HG02870 (cell line): ENCODE data around the gene NCR3LG1.
"Not testable (repeated sequence)": the region's sequence is repeated elsewhere in the genome, so short reads cannot be mapped to it uniquely, and the experiment has no call there.

ENCODE experiments used
- ATAC-seq: cut with Tn5 transposase; IDR thresholded peaks from one replicate; pipeline ENCODE4 v1.9.1; 2021; ENCODE audit warnings: mild to moderate bottlenecking, moderate library complexity; ENCODE audit not compliant: unreplicated experiment

The NCR3LG1 gene

GRCh38 chr11:17408641-17409040 lies 57.0 kb downstream of the NCR3LG1 start:
- ATAC-seq: no peak

GRCh38 chr11:17410606-17411379 lies 59.2 kb downstream of the NCR3LG1 start:
- no peak for ATAC-seq

- no peak for ATAC-seq
Measured at GRCh38 chr11:17411418-17411817, 59.8 kb downstream of the NCR3LG1 start.

GRCh38 chr11:17412488-17413180 lies 61.0 kb downstream of the NCR3LG1 start:
- ATAC-seq: no peak

GRCh38 chr11:17413414-17414316 lies 62.1 kb downstream of the NCR3LG1 start:
- ATAC-seq: no peak

- ATAC-seq: no peak
Measured at GRCh38 chr11:17414317-17414737, 62.7 kb downstream of the NCR3LG1 start.

- ATAC-seq: no peak
Measured at GRCh38 chr11:17414992-17415391, 63.4 kb downstream of the NCR3LG1 start.

GRCh38 chr11:17415523-17416104 lies 64.0 kb downstream of the NCR3LG1 start:
- no peak for ATAC-seq

GRCh38 chr11:17416492-17416891 lies 64.9 kb downstream of the NCR3LG1 start:
- ATAC-seq: no peak

GRCh38 chr11:17418444-17419081 lies 67.0 kb downstream of the NCR3LG1 start:
- no peak for ATAC-seq

- ATAC-seq: no peak
Measured at GRCh38 chr11:17421781-17422180, 70.2 kb downstream of the NCR3LG1 start.

- ATAC-seq: no peak
Measured at GRCh38 chr11:17423533-17424310, 72.1 kb downstream of the NCR3LG1 start.

- ATAC-seq: not testable (repeated sequence)
Measured at GRCh38 chr11:17426233-17426632, 74.6 kb downstream of the NCR3LG1 start.
